ENCODE data around the gene FARP1.

DNA sequence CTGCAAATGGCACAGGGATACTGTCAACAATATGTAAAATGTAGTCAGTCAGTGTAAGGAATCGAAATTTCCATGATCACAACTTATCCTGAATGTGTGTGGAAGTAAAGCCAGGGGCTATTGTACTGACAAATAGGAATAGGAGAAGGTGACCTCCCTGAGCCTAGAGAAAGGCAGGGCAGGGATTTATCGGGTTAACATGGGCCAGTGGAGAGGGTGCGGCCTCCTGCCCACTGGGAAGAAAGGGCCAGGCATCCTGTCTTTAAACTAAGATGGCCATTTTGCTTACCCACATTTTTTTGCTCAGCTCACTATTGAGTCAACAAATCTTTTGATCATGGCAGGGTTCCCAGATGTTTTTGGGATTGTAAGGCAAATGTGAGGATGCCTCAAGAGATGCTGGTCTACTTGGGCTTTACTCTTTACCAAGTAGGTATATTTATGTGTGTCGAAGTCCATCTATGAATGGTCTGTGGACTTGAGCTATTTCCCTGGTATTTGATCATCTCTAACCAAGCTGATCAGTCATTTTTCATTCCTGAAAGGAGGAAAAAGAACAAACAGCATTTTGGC lies 150.8 kb downstream of the FARP1 start:
- TF ChIP-seq, protein P1, sequence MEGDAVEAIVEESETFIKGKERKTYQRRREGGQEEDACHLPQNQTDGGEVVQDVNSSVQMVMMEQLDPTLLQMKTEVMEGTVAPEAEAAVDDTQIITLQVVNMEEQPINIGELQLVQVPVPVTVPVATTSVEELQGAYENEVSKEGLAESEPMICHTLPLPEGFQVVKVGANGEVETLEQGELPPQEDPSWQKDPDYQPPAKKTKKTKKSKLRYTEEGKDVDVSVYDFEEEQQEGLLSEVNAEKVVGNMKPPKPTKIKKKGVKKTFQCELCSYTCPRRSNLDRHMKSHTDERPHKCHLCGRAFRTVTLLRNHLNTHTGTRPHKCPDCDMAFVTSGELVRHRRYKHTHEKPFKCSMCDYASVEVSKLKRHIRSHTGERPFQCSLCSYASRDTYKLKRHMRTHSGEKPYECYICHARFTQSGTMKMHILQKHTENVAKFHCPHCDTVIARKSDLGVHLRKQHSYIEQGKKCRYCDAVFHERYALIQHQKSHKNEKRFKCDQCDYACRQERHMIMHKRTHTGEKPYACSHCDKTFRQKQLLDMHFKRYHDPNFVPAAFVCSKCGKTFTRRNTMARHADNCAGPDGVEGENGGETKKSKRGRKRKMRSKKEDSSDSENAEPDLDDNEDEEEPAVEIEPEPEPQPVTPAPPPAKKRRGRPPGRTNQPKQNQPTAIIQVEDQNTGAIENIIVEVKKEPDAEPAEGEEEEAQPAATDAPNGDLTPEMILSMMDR (IDR thresholded peaks at IDR 0.05) = no peak
- TF ChIP-seq POLR2A (IDR thresholded peaks at IDR 0.05; ENCODE audit: low read depth) (no peak), EP300 (IDR thresholded peaks at IDR 0.05) (no peak), POLR2AphosphoS5 (IDR thresholded peaks at IDR 0.05) (no peak)

Data from esophagus muscularis mucosa (tissue), 4 donors.